ENCODE results near the gene ADTRP.

DNA sequence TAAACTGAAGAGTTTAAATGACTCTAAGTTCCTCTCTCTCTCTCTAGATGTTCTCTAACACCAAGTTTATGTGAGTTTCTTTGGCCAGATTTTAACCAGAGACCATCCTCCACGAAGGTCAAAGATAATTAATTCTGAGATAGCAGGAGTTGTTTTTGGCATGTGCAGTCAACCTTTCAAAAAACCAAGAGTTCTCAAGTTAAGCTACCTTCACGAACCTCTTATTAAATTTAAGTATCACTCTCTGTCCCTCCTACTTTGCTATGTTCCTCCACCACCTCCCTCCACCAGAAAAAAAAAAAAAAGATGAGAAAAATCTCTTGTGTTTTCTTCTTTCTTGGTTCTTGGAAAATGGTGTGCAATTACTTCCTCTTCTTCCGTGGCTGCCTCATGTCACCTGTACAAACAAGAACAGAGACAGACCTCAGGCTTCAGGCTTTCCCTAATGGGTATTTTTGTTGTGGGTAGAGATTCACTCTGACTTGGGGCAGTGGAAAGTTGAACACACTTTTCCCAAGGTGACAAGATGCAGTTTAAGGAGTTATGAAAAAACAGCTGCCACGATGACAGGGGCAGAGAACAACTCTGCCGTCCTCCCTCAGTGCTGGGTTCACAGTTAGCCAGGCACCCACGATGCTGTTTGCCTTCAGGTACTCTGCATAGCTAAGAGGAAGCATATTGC is 64.3 kb downstream of the ADTRP start:
- TF ChIP-seq, protein P1, sequence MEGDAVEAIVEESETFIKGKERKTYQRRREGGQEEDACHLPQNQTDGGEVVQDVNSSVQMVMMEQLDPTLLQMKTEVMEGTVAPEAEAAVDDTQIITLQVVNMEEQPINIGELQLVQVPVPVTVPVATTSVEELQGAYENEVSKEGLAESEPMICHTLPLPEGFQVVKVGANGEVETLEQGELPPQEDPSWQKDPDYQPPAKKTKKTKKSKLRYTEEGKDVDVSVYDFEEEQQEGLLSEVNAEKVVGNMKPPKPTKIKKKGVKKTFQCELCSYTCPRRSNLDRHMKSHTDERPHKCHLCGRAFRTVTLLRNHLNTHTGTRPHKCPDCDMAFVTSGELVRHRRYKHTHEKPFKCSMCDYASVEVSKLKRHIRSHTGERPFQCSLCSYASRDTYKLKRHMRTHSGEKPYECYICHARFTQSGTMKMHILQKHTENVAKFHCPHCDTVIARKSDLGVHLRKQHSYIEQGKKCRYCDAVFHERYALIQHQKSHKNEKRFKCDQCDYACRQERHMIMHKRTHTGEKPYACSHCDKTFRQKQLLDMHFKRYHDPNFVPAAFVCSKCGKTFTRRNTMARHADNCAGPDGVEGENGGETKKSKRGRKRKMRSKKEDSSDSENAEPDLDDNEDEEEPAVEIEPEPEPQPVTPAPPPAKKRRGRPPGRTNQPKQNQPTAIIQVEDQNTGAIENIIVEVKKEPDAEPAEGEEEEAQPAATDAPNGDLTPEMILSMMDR (IDR thresholded peaks at IDR 0.05 in 8 of 11, conservative IDR thresholded peaks at IDR 0.05 in 3 of 11) = no peak
- TF ChIP-seq POLR2A (IDR thresholded peaks at IDR 0.05) = no peak
